HEK293T (cell line): ENCODE results near the gene LRRTM3.

Experiments
- CTCF ChIA-PET: fragments of 350-600 bp; formaldehyde crosslinking; extraction: SDS; loops from one replicate; lab custom pipeline; 2021; ENCODE audit warnings: antibody characterized with exemption, inconsistent platforms; lab: Yijun Ruan, JAX
- POLR2A ChIA-PET: fragments of 350-600 bp; formaldehyde crosslinking; extraction: SDS; loops from one replicate; lab custom pipeline; 2020; ENCODE audit warnings: antibody characterized with exemption, inconsistent platforms; lab: Yijun Ruan, JAX
- DNase-seq: peaks from one replicate; pipeline ENCODE4 v3.0.0; 2012; ENCODE audit warnings: mixed read lengths; ENCODE audit errors: extremely low spot score
- ARNT ChIP-seq: fragments of 450-650 bp; IDR thresholded peaks from 2 replicates; pipeline ENCODE4 v1.6.1; 2017; ENCODE audit warnings: mild to moderate bottlenecking
- BHLHE40 ChIP-seq: fragments of 450-650 bp; IDR thresholded peaks from 2 replicates; pipeline ENCODE4 v1.6.1; 2016; ENCODE audit warnings: mild to moderate bottlenecking, moderate library complexity, borderline replicate concordance
- CTBP1 ChIP-seq: fragments of 450-650 bp; IDR thresholded peaks from 2 replicates; pipeline ENCODE4 v1.6.1; 2016; ENCODE audit warnings: borderline replicate concordance
- ELF4 ChIP-seq: fragments of 450-650 bp; IDR thresholded peaks from 2 replicates; pipeline ENCODE4 v1.6.1; 2017; ENCODE audit warnings: antibody characterized with exemption
- FOXA1 ChIP-seq: fragments of 450-650 bp; IDR thresholded peaks from 2 replicates; pipeline ENCODE4 v1.6.1; 2016; ENCODE audit warnings: mild to moderate bottlenecking
- FOXK2 ChIP-seq: fragments of 450-650 bp; IDR thresholded peaks from 2 replicates; pipeline ENCODE4 v1.6.1; 2016; ENCODE audit warnings: mild to moderate bottlenecking
- FOXM1 ChIP-seq: fragments of 450-650 bp; IDR thresholded peaks from 2 replicates; pipeline ENCODE4 v1.6.1; 2017; ENCODE audit warnings: mild to moderate bottlenecking, borderline replicate concordance
- HDGF ChIP-seq: fragments of 450-650 bp; IDR thresholded peaks from 2 replicates; pipeline ENCODE4 v1.6.1; 2017; ENCODE audit warnings: antibody characterized with exemption, borderline replicate concordance
- L3MBTL2 ChIP-seq: fragments of 450-650 bp; conservative IDR thresholded peaks from 2 replicates; pipeline ENCODE4 v1.6.1; 2016; ENCODE audit warnings: mild to moderate bottlenecking
- LEF1 ChIP-seq: fragments of 450-650 bp; IDR thresholded peaks from 2 replicates; pipeline ENCODE4 v1.6.1; 2017; ENCODE audit warnings: mild to moderate bottlenecking, borderline replicate concordance
- NFRKB ChIP-seq: fragments of 450-650 bp; IDR thresholded peaks from 2 replicates; pipeline ENCODE4 v1.6.1; 2016; ENCODE audit warnings: mild to moderate bottlenecking, moderate library complexity
- SP1 ChIP-seq: fragments of 450-650 bp; IDR thresholded peaks from 2 replicates; pipeline ENCODE4 v1.6.1; 2017
- SUZ12 ChIP-seq: fragments of 450-650 bp; IDR thresholded peaks from 2 replicates; pipeline ENCODE4 v1.6.1; 2016; ENCODE audit warnings: mild to moderate bottlenecking
- TARDBP ChIP-seq: fragments of 450-650 bp; IDR thresholded peaks from 2 replicates; pipeline ENCODE4 v1.6.1; 2016
- ZNF384 ChIP-seq: fragments of 450-650 bp; IDR thresholded peaks from 2 replicates; pipeline ENCODE4 v1.6.1; 2016
- TF ChIP-seq, protein P1 (sequence below): fragments of 450-650 bp; IDR thresholded peaks from 2 replicates; pipeline ENCODE4 v1.6.1; 2016

The LRRTM3 gene

DNA sequence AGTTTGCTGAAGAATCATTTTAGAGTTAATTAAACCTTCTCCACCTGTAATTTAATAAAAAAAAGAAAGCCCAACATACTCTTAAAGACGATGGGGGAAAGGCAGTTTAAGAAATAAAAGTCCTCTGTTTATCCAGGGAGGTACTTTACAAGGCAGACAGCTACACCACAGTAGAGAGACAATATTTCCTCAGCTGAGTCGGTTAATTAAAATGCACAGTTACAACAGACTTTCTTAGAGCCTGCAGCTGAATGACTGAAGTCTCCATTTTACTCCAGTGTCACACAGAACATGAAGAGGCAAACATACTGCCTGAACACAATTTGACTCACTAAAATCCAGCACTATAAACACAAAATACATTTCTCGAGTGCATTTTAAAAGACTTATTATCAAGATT is 15.1 kb downstream of the LRRTM3 start:
- TF ChIP-seq LEF1 (no peak), ELF4 (no peak), FOXK2 (no peak), CTBP1 (no peak), L3MBTL2 (no peak), SP1 (no peak), TARDBP (no peak), NFRKB (no peak), BHLHE40 (no peak), ARNT (no peak), HDGF (no peak), FOXA1 (no peak), FOXM1 (no peak), SUZ12 (no peak), ZNF384 (no peak)
- TF ChIP-seq, protein P1, sequence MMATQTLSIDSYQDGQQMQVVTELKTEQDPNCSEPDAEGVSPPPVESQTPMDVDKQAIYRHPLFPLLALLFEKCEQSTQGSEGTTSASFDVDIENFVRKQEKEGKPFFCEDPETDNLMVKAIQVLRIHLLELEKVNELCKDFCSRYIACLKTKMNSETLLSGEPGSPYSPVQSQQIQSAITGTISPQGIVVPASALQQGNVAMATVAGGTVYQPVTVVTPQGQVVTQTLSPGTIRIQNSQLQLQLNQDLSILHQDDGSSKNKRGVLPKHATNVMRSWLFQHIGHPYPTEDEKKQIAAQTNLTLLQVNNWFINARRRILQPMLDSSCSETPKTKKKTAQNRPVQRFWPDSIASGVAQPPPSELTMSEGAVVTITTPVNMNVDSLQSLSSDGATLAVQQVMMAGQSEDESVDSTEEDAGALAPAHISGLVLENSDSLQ: no peak
- POLR2A ChIA-PET: no interaction called here
- no peak for DNase-seq
- CTCF ChIA-PET: interaction anchor here (1.2 kb wide), 1 partner anchor 13 kb away, joined by 4 read pairs; no protein-coding TSS in a partner anchor

DNA sequence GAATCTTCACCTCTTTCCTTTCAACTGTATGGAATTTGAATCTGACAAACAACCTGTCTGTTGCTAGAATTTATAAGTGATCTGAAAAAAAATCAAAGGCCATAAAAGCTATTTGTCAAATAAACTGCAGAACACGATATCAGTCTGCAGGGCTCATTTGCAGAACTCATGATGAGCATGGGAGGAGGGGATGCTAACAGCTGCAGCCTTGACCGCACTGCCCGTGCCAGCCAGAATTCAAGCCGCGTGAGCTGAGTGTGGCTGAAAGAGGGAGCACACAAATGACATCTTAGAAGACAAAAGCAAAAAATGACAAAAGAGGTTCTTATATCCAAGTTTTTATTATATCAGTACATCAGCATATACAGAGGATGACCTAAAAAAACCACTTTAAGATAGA is 15.7 kb downstream of the LRRTM3 start:
- CTCF ChIA-PET: interaction anchor here (1.2 kb wide), 1 partner anchor 13 kb away, joined by 4 read pairs; no protein-coding TSS in a partner anchor

DNA sequence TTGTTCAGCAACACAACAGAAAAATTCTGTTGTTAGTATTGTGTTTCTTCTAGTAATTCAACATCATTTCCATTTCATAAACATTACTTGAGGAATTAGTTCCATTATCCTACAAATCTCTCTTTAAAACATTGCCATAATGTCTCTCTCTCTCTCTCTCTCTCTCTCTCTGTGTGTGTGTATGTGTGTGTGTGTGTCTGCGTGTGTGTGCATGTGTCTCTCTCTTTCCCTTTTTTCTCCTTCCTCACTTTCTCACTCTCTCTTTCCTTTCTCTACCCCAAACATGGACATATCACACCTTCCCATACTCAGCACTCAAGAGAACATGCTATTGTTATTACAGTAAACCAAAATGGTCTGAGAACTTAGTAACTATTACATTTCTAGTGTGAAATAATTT is 16.6 kb downstream of the LRRTM3 start:
- POLR2A ChIA-PET: no interaction called here
- TF ChIP-seq TARDBP: no peak
- no peak for TF ChIP-seq CTBP1
- no peak for TF ChIP-seq FOXK2
- TF ChIP-seq L3MBTL2: no peak
- no peak for TF ChIP-seq ELF4
- TF ChIP-seq ZNF384: no peak
- TF ChIP-seq HDGF: no peak
- CTCF ChIA-PET: no interaction called here

More for the DNA sequence above, 15.7 kb downstream of the LRRTM3 start:
- POLR2A ChIA-PET: no interaction called here
- DNase-seq: peak; percentile 12
- TF ChIP-seq HDGF (no peak), BHLHE40 (no peak), FOXA1 (no peak), FOXK2 (no peak), TARDBP (no peak), L3MBTL2 (no peak), NFRKB (no peak), ZNF384 (no peak)

DNA sequence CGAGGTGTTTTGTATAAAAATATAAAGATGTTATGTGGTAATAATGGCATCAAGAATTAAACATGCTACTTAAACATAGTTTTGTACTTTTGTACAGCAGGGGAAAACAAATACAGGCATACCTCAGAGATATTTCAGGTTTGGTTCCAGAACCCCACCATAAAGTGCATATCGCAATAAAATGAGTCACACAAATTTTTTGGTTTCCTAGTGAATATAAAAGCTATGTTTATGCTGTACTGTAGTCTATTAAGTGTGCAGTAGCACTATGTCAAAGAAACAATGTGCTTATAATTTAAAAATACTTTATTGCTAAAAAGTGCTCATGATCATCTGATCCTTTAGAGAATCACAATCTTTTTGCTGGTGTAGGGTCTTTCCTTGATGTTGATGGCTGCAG is 17.8 kb downstream of the LRRTM3 start:
- no peak for DNase-seq
- POLR2A ChIA-PET: no interaction called here
- TF ChIP-seq FOXA1 (no peak), L3MBTL2 (no peak), LEF1 (no peak), ELF4 (no peak), CTBP1 (no peak), BHLHE40 (no peak), NFRKB (no peak), SP1 (no peak)
- CTCF ChIA-PET: no interaction called here

More for the DNA sequence above, 16.6 kb downstream of the LRRTM3 start:
- no peak for DNase-seq

DNA sequence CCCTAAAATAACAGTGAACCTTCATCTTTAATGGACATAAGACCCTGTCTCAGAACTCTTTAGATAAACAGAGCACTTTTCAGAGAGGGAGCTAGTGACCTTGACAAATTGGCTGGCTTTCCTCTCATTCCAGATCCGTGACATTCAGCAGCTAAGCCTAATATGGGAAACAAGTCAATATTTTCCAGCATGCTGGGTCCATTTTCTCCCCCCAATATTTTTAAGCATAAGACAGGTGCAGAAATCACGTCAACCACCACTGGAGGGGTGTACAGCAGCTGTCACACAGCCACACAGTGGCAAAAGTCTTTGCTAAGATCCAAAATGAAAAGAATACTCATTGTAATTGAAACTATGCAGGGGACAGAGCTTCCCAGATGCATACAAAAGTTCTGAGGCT is 26.1 kb downstream of the LRRTM3 start:
- no peak for DNase-seq
- TF ChIP-seq ZNF384 (no peak), TARDBP (no peak), LEF1 (no peak), SP1 (no peak), HDGF (no peak), FOXK2 (no peak)
- ChIA-PET POLR2A (no interaction called here), CTCF (no interaction called here)

DNA sequence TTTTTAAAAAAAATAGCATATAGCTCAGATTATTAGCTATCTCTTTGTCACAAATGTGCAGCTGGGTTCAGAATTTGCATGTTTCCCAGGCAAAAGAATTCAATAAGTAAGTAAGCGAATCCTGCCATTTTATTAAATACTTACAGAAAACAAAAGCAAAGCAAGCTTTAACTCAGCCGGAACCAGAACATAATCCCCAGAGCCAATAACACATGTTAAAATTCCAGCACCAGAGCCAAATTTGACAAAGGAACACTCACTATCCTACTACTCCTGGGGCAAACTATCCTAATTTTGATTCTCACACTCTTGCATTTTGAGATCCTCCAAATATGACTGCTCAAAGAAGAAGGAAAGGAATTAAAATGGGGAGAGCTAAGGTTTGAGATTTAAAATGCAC is 32.6 kb downstream of the LRRTM3 start:
- ChIA-PET POLR2A (no interaction called here), CTCF (no interaction called here)
- no peak for TF ChIP-seq ELF4
- no peak for TF ChIP-seq LEF1
- no peak for TF ChIP-seq FOXA1
- no peak for TF ChIP-seq CTBP1
- TF ChIP-seq, protein P1: no peak
- TF ChIP-seq NFRKB: no peak
- no peak for TF ChIP-seq BHLHE40
- no peak for TF ChIP-seq L3MBTL2
- TF ChIP-seq FOXK2: no peak
- no peak for TF ChIP-seq ZNF384
- TF ChIP-seq SP1: no peak
- no peak for TF ChIP-seq ARNT
- no peak for TF ChIP-seq FOXM1
- no peak for TF ChIP-seq SUZ12
- TF ChIP-seq TARDBP: no peak
- no peak for TF ChIP-seq HDGF
- DNase-seq: no peak

DNA sequence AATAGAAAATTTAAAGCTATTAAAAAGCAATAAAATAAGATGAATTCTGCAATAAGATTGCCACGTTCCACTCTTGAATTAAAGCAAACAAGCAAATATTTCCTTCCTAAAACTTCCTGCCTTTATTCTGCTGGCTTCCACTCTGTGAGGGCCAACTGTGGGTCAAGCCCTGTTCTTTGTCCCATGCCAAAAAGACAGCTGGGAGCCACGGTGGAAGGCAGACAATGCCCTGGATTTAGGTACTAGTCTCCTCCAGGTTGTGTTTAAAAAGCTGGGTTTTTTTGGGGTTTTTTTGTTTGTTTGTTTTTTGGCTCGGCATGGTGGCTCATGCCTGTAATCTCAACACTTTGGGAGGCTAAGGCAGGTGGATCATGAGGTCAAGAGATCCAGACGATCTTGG is 39.1 kb downstream of the LRRTM3 start:
- ChIA-PET POLR2A (no interaction called here), CTCF (no interaction called here)
- DNase-seq: no peak
- no peak for TF ChIP-seq HDGF
- TF ChIP-seq SP1: no peak
- TF ChIP-seq BHLHE40: no peak
- TF ChIP-seq ZNF384: no peak
- no peak for TF ChIP-seq FOXK2
- no peak for TF ChIP-seq TARDBP
- no peak for TF ChIP-seq FOXA1
- no peak for TF ChIP-seq LEF1
- TF ChIP-seq FOXM1: no peak
- no peak for TF ChIP-seq SUZ12
- no peak for TF ChIP-seq L3MBTL2
- TF ChIP-seq, protein P1: no peak
- TF ChIP-seq ELF4: no peak
- no peak for TF ChIP-seq ARNT
- TF ChIP-seq NFRKB: no peak
